Epidermal melanocyte (primary cell): Measurements from ENCODE around the gene HOXC10.

Experiments used
- DNase-seq: peaks from one replicate; pipeline ENCODE4 v3.0.0; 2011; ENCODE audit warnings: low spot score; ENCODE audit not compliant: insufficient read length

The HOXC10 gene

GRCh38 chr12:53965281-53966084 lies 19.5 kb upstream of the HOXC10 start:
- DNase-seq: no peak

- no peak for DNase-seq
These were observed 18.9 kb upstream of the HOXC10 start for GRCh38 chr12:53966085-53966384.

- DNase-seq: no peak
These were observed 18.4 kb upstream of the HOXC10 start for GRCh38 chr12:53966385-53967133.

GRCh38 chr12:53967421-53967925 lies 17.5 kb upstream of the HOXC10 start:
- no peak for DNase-seq

GRCh38 chr12:53968214-53969127 lies 16.5 kb upstream of the HOXC10 start:
- DNase-seq: no peak

GRCh38 chr12:53969588-53970259 lies 15.2 kb upstream of the HOXC10 start:
- DNase-seq: no peak

GRCh38 chr12:53970451-53970850 lies 14.5 kb upstream of the HOXC10 start:
- DNase-seq: no peak

- no peak for DNase-seq
These were observed 13.8 kb upstream of the HOXC10 start for GRCh38 chr12:53971129-53971528.

- no peak for DNase-seq
These were observed 13.3 kb upstream of the HOXC10 start for GRCh38 chr12:53971686-53972085.

- DNase-seq: no peak
These were observed 12.7 kb upstream of the HOXC10 start for GRCh38 chr12:53972152-53972702.

- no peak for DNase-seq
These were observed 12.2 kb upstream of the HOXC10 start, which contains the start of gene HOXC11 for GRCh38 chr12:53972722-53973235. TSS of gene HOXC11 (plus strand) at chr12:53973126. CDS start at chr12:53973242, 116 bp downstream.

GRCh38 chr12:53973236-53974042 lies 11.5 kb upstream of the HOXC10 start:
- no peak for DNase-seq

- no peak for DNase-seq
These were observed 10.6 kb upstream of the HOXC10 start, which contains the start of gene HOTAIR for GRCh38 chr12:53974084-53975063. TSS of gene HOTAIR (minus strand) at chr12:53974954.

- DNase-seq: no peak
These were observed 9.9 kb upstream of the HOXC10 start for GRCh38 chr12:53975064-53975471.

GRCh38 chr12:53975479-53976152 lies 9.3 kb upstream of the HOXC10 start:
- no peak for DNase-seq

- no peak for DNase-seq
These were observed 8.6 kb upstream of the HOXC10 start for GRCh38 chr12:53976172-53976822.
